Neural cell (in vitro differentiated cells): ENCODE results near the gene CKAP4. TPM values are rescaled to one million over a fixed set of nuclear protein-coding genes. Genes with fewer than 3 reads are reported as not detected.

Experiments
- H2AFZ ChIP-seq: fragments of 200-600, 300-800 bp; sonication (generic), shearing (Covaris generic); 2 replicates; pipeline ENCODE4 v1.6.0; 2014; ENCODE audit warnings: low read depth, mild to moderate bottlenecking, antibody characterized with exemption, low read length, moderate library complexity
- H3F3A ChIP-seq: fragments of 200-600 bp; shearing (Covaris generic); 2 replicates; pipeline ENCODE4 v1.6.1; 2016; ENCODE audit warnings: mild to moderate bottlenecking, moderate library complexity, mixed read lengths, antibody characterized with exemption, low read length; ENCODE audit not compliant: insufficient read depth, poor library complexity, severe bottlenecking
- H3K27ac ChIP-seq: fragments of 200-600, 300-800 bp; sonication (generic), shearing (Covaris generic); 2 replicates; pipeline ENCODE4 v1.5.1; 2014; ENCODE audit warnings: mild to moderate bottlenecking, low read length, moderate library complexity
- H3K27me3 ChIP-seq: fragments of 300-800, 200-600 bp; sonication (generic), shearing (Covaris generic); 2 replicates; pipeline ENCODE4 v1.6.0; 2014; ENCODE audit warnings: mild to moderate bottlenecking, low read depth, low read length, moderate library complexity; ENCODE audit not compliant: insufficient read depth
- H3K36me3 ChIP-seq: fragments of 300-800, 200-600 bp; sonication (generic), shearing (Covaris generic); 2 replicates; pipeline ENCODE4 v1.5.1; 2014; ENCODE audit warnings: mild to moderate bottlenecking, antibody characterized with exemption, low read length, moderate library complexity; ENCODE audit not compliant: insufficient read depth
- H3K4me2 ChIP-seq: fragments of 300-800, 200-600 bp; sonication (generic), shearing (Covaris generic); 2 replicates; pipeline ENCODE4 v1.6.0; 2014; ENCODE audit warnings: mild to moderate bottlenecking, low read length
- H3K4me3 ChIP-seq: fragments of 300-800, 200-600 bp; sonication (generic), shearing (Covaris generic); 2 replicates; pipeline ENCODE4 v1.5.1; 2014; ENCODE audit warnings: mild to moderate bottlenecking, low read length, moderate library complexity
- H3K79me2 ChIP-seq: fragments of 200-600 bp; shearing (Covaris generic); replicated peaks from 2 replicates; pipeline ENCODE4 v1.6.0; 2014; ENCODE audit warnings: mild to moderate bottlenecking, low read length, moderate library complexity; ENCODE audit not compliant: insufficient read depth
- H3K9ac ChIP-seq: fragments of 300-800, 200-600 bp; sonication (generic), shearing (Covaris generic); 2 replicates; pipeline ENCODE4 v1.6.1; 2016; ENCODE audit warnings: mild to moderate bottlenecking, low read length, mixed read lengths
- H3K9me2 ChIP-seq: fragments of 200-600 bp; shearing (Covaris generic); 2 replicates; pipeline ENCODE4 v1.6.1; 2016; ENCODE audit warnings: mild to moderate bottlenecking, low read length, mixed read lengths; ENCODE audit not compliant: insufficient read depth
- H3K9me3 ChIP-seq: fragments of 200-600, 300-800 bp; sonication (generic), shearing (Covaris generic); 2 replicates; pipeline ENCODE4 v1.6.1; 2016; ENCODE audit warnings: mild to moderate bottlenecking, mixed run types, low read length, moderate library complexity, mixed read lengths
- H4K20me1 ChIP-seq: fragments of 200-600 bp; shearing (Covaris generic); 2 replicates; pipeline ENCODE4 v1.6.1; 2016; ENCODE audit warnings: mild to moderate bottlenecking, mixed run types; ENCODE audit not compliant: insufficient read depth
- CTCF ChIP-seq: fragments of 450-650 bp; IDR thresholded peaks from 2 replicates; pipeline ENCODE4 v1.5.1; 2014; ENCODE audit warnings: antibody characterized with exemption, mild to moderate bottlenecking, moderate library complexity; ENCODE audit not compliant: poor library complexity, severe bottlenecking
- EP300 ChIP-seq: fragments of 450-650 bp; conservative IDR thresholded peaks from 2 replicates; pipeline ENCODE4 v1.6.1; 2014; ENCODE audit warnings: antibody characterized with exemption, mild to moderate bottlenecking, moderate library complexity; ENCODE audit not compliant: poor library complexity, severe bottlenecking
- EZH2 ChIP-seq: fragments of 200-600, 300-800 bp; shearing (Covaris generic), sonication (generic); IDR thresholded peaks from 2 replicates; pipeline ENCODE4 v1.6.1; 2014; ENCODE audit warnings: antibody characterized with exemption, low read length, borderline replicate concordance, mild to moderate bottlenecking; ENCODE audit not compliant: insufficient read depth, poor library complexity, severe bottlenecking
- MXI1 ChIP-seq: fragments of 450-650 bp; conservative IDR thresholded peaks from 2 replicates; pipeline ENCODE4 v1.6.1; 2014; ENCODE audit warnings: antibody characterized with exemption, mild to moderate bottlenecking; ENCODE audit not compliant: poor library complexity, severe bottlenecking
- POLR2AphosphoS5 ChIP-seq: IDR thresholded peaks from 2 replicates; pipeline ENCODE4 v1.6.1; 2012
- RAD21 ChIP-seq: fragments of 450-650 bp; conservative IDR thresholded peaks from 2 replicates; pipeline ENCODE4 v1.6.1; 2014; ENCODE audit warnings: antibody characterized with exemption, mild to moderate bottlenecking, moderate library complexity
- REST ChIP-seq: IDR thresholded peaks from 2 replicates; pipeline ENCODE4 v1.6.1; 2012; ENCODE audit warnings: borderline replicate concordance
- SMC3 ChIP-seq: fragments of 450-650 bp; conservative IDR thresholded peaks from 2 replicates; pipeline ENCODE4 v1.6.1; 2014; ENCODE audit warnings: antibody characterized with exemption, mild to moderate bottlenecking, moderate library complexity; ENCODE audit not compliant: poor library complexity
- TAF1 ChIP-seq: IDR thresholded peaks from 2 replicates; pipeline ENCODE4 v1.6.1; 2012; ENCODE audit warnings: low read depth
- polyA plus RNA-seq: library from polyadenylated mRNA; depleted of rRNA; stranded (reverse); fragments of >200 nt; gene quantifications from 2 replicates; pipeline ENCODE4 v1.2.3, GENCODE V29; 2014

CKAP4 gene
- polyA plus RNA-seq, 1 donor from 2014 or later: 50.0 TPM

DNA sequence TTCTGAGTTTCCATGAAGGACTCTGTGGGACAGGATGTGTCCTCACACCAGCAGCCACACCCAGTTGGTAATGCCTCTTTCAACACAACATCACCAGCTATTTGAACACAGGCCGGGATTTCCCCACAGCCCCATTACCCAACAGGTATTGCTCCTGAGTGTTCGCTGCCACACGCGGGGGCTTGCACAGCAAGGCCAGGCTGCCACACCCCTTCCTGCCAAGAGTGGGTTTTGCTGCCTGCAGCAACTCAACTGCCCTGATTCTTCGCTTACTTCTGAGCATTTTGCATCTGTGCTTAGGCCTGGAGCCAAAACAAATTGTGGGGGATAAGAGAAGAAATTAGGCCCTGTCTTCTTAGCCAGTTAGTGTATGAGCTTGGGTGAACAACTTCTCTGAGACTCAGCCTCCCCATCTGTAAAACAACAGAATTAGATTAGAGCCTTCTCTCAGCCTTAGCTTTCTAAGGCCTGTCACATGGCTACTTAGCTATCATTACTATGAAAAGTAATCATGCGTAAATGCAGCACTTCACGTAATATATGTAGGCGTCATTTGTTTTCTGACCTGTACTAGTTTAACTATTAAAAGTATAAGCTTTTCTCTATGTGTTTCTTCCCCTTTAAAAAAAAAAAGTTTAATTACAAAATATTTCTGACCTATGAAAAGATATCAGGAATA is 20.0 kb downstream of the CKAP4 start:
- H3K9me2 ChIP-seq: no peaks in the 10 kb centered on the region
- H3K4me3 ChIP-seq: no peak overlapping the region
- H3K9ac ChIP-seq: no peak overlapping the region
- H3K27me3 ChIP-seq: no peaks in the 10 kb centered on the region
- no peak for TF ChIP-seq POLR2AphosphoS5
- no peak for TF ChIP-seq EP300
- no peak for TF ChIP-seq SMC3
- TF ChIP-seq REST: no peak
- no peak for TF ChIP-seq TAF1
- no peak for TF ChIP-seq RAD21
- TF ChIP-seq EZH2: no peak
- no peaks in the 10 kb centered on the region for H3F3A ChIP-seq
- no peak overlapping the region for H3K4me2 ChIP-seq
- no peaks in the 10 kb centered on the region for H3K9me3 ChIP-seq
- no peak overlapping the region for H3K27ac ChIP-seq
- H3K79me2 ChIP-seq: no peaks in the 10 kb centered on the region
- H3K36me3 ChIP-seq: no peaks in the 10 kb centered on the region
- H2AFZ ChIP-seq: no peak overlapping the region
- no peaks in the 10 kb centered on the region for H4K20me1 ChIP-seq

DNA sequence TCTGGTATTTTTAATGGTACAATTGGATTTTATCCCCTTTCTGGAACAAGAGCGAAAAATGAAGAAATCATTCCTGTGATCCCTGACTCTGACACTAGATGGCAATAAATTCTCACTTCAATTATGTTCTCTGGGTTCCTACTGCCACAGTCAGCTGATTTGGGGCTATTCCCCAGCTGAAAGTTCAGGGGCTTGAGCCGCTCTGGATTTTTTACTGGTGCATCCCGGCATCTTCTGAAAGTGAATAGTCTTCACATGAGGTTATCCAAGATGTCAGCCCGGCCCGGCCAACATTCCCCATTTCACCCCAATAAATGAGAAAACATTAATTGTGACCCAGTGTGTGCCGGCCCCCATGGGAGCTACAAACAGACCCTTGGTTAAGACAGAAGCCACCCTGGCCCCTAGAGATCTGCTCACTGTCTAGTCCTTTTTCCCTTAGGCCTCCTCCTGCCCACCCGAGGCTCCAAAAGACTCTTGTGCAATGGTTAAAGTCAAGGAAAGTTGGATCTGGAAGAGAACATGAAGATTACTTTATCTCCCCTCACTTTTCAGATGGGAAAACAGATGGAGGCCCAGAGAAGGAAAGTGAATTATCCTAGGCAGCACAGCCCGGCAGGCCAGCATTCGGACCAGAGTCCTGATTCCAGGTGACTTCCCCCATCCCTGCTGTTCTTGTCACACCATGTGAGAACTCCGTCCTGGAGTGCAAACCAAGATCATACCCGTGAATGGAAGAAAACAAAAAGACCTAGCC is 20.8 kb downstream of the CKAP4 start:
- no peaks in the 10 kb centered on the region for H3K36me3 ChIP-seq
- no peaks in the 10 kb centered on the region for H3F3A ChIP-seq
- H3K27me3 ChIP-seq: no peaks in the 10 kb centered on the region
- H3K4me3 ChIP-seq: no peak overlapping the region
- H3K9me2 ChIP-seq: no peaks in the 10 kb centered on the region
- no peaks in the 10 kb centered on the region for H3K79me2 ChIP-seq
- no peak overlapping the region for H3K4me2 ChIP-seq
- TF ChIP-seq REST: no peak
- TF ChIP-seq TAF1: no peak
- TF ChIP-seq SMC3: peak; percentile 85
- TF ChIP-seq EZH2: no peak
- TF ChIP-seq MXI1: no peak
- TF ChIP-seq EP300: no peak
- TF ChIP-seq POLR2AphosphoS5: no peak
- peak; percentile 79 for TF ChIP-seq CTCF
- peak; percentile 81 for TF ChIP-seq RAD21
- no peak overlapping the region for H3K27ac ChIP-seq
- H3K9me3 ChIP-seq: no peaks in the 10 kb centered on the region
- H3K9ac ChIP-seq: no peak overlapping the region
- no peak overlapping the region for H2AFZ ChIP-seq
- no peaks in the 10 kb centered on the region for H4K20me1 ChIP-seq
